ENCODE data around the gene USH1G. TPM values are rescaled to one million over a fixed set of nuclear protein-coding genes. Genes with fewer than 3 reads are reported as not detected.
A peak's percentile ranks its signal among the peaks of the same experiment; 100 is the strongest.

Gene USH1G
- total and polyA plus RNA-seq, 2 of the 13 experiments (the other 11 are each of a cell fraction or from before 2014, with no cell fraction given) = 0.04 TPM; not detected in 1

GRCh38 chr17:74877592-74878548 lies 45.2 kb downstream of the USH1G start (continued):
- TF ChIP-seq BCLAF1 (IDR thresholded peaks at IDR 0.05) (no peak), ZNF556 (CRISPR knock-in tag; IDR thresholded peaks at IDR 0.05; ENCODE audit: borderline replicate concordance) (no peak), SP140L (CRISPR knock-in tag; IDR thresholded peaks at IDR 0.05; ENCODE audit: borderline replicate concordance) (no peak), NFKBIZ (CRISPR knock-in tag; IDR thresholded peaks at IDR 0.05) (no peak), HES4 (CRISPR knock-in tag; IDR thresholded peaks at IDR 0.05; ENCODE audit: borderline replicate concordance) (0 out of 2 replicates have a peak, but pooled peaks have one; percentile 35), ZNF17 (CRISPR knock-in tag; IDR thresholded peaks at IDR 0.05) (peak; percentile 73; the same call in 1 of the 2 replicates), GPBP1L1 (CRISPR knock-in tag; IDR thresholded peaks at IDR 0.05) (no peak), HMG20A (CRISPR knock-in tag; IDR thresholded peaks at IDR 0.05; ENCODE audit: borderline replicate concordance) (no peak), ZNF232 (CRISPR knock-in tag; IDR thresholded peaks at IDR 0.05; ENCODE audit: borderline replicate concordance) (no peak), SMAD1 (CRISPR knock-in tag; IDR thresholded peaks at IDR 0.05; ENCODE audit: borderline replicate concordance, low read depth) (no peak), ZNF784 (CRISPR knock-in tag; IDR thresholded peaks at IDR 0.05; ENCODE audit: borderline replicate concordance) (0 out of 2 replicates have a peak, but pooled peaks have one; percentile 2), HIVEP1 (CRISPR knock-in tag; IDR thresholded peaks at IDR 0.05) (0 out of 2 replicates have a peak, but pooled peaks have one; percentile 30), HOXD1 (CRISPR knock-in tag; IDR thresholded peaks at IDR 0.05) (no peak), ZNF687 (CRISPR knock-in tag; IDR thresholded peaks at IDR 0.05) (peak; percentile 41), TBX2 (CRISPR knock-in tag; IDR thresholded peaks at IDR 0.05; ENCODE audit: borderline replicate concordance) (no peak), ZGPAT (CRISPR knock-in tag; IDR thresholded peaks at IDR 0.05) (no peak), MIER3 (CRISPR knock-in tag; IDR thresholded peaks at IDR 0.05; ENCODE audit: borderline replicate concordance) (no peak)

Measured in HepG2 (cell line).